ENCODE results near the gene PAX3. TPM values are rescaled to one million over a fixed set of nuclear protein-coding genes. Genes with fewer than 3 reads are reported as not detected.
"Not testable (repeated sequence)": the region's sequence is repeated elsewhere in the genome, so short reads cannot be mapped to it uniquely, and the experiment has no call there.

The PAX3 gene
- total and polyA plus RNA-seq, 2 donors: 3.3 TPM; not detected in 1

- no peaks in the 10 kb centered on the region for H3K36me3 ChIP-seq (ENCODE audit: insufficient read depth)
- H3K27ac ChIP-seq (ENCODE audit: low read depth): no peak overlapping the region
- no peak for DNase-seq (ENCODE audit: extremely low spot score)
- H3K4me1 ChIP-seq (ENCODE audit: insufficient read depth): no peaks in the 10 kb centered on the region
- 85% methylated on average over 4 of the region's 4 CpGs for WGBS
- no peak overlapping the region for H3K4me3 ChIP-seq (ENCODE audit: low read depth, low read length)
Measured at GRCh38 chr2:222178450-222178849, 120.3 kb downstream of the PAX3 start.

GRCh38 chr2:222176890-222177289, 121.9 kb downstream of the PAX3 start:
- Histone ChIP-seq H3K27ac (ENCODE audit: low read depth) (no peak overlapping the region), H3K4me3 (ENCODE audit: low read depth, low read length) (no peak overlapping the region), H3K4me1 (ENCODE audit: insufficient read depth) (no peaks in the 10 kb centered on the region), H3K36me3 (ENCODE audit: insufficient read depth) (no peaks in the 10 kb centered on the region)
- DNase-seq (ENCODE audit: extremely low spot score): no peak
- 32% methylated on average over 3 of the region's 3 CpGs for WGBS

GRCh38 chr2:222174450-222174849, 124.3 kb downstream of the PAX3 start:
- Histone ChIP-seq H3K4me3 (ENCODE audit: low read depth, low read length) (no peak overlapping the region), H3K4me1 (ENCODE audit: insufficient read depth) (no peaks in the 10 kb centered on the region), H3K27ac (ENCODE audit: low read depth) (no peak overlapping the region), H3K36me3 (ENCODE audit: insufficient read depth) (no peaks in the 10 kb centered on the region)
- 17% methylated on average over 3 of the region's 3 CpGs for WGBS
- no peak for DNase-seq (ENCODE audit: extremely low spot score)

- DNase-seq (ENCODE audit: extremely low spot score): no peak
- Histone ChIP-seq H3K36me3 (ENCODE audit: insufficient read depth) (no peaks in the 10 kb centered on the region), H3K4me1 (ENCODE audit: insufficient read depth) (no peaks in the 10 kb centered on the region), H3K27ac (ENCODE audit: low read depth) (no peak overlapping the region), H3K4me3 (ENCODE audit: low read depth, low read length) (no peak overlapping the region)
- 38% methylated on average over 4 of the region's 4 CpGs for WGBS
Measured at GRCh38 chr2:222169346-222169745, 129.5 kb downstream of the PAX3 start.

GRCh38 chr2:222167762-222168161, 131.0 kb downstream of the PAX3 start:
- no peak for DNase-seq (ENCODE audit: extremely low spot score)
- WGBS: 86% methylated on average over 8 of the region's 8 CpGs
- Histone ChIP-seq H3K4me3 (ENCODE audit: low read depth, low read length) (no peak overlapping the region), H3K27ac (ENCODE audit: low read depth) (no peak overlapping the region), H3K4me1 (ENCODE audit: insufficient read depth) (no peaks in the 10 kb centered on the region), H3K36me3 (ENCODE audit: insufficient read depth) (no peaks in the 10 kb centered on the region)

GRCh38 chr2:222160944-222161343, 137.9 kb downstream of the PAX3 start:
- no peak overlapping the region for H3K27ac ChIP-seq (ENCODE audit: low read depth)
- no peaks in the 10 kb centered on the region for H3K36me3 ChIP-seq (ENCODE audit: insufficient read depth)
- WGBS: 43% methylated on average over 5 of the region's 5 CpGs
- no peak for DNase-seq (ENCODE audit: extremely low spot score)
- H3K4me3 ChIP-seq (ENCODE audit: low read depth, low read length): no peak overlapping the region
- no peaks in the 10 kb centered on the region for H3K4me1 ChIP-seq (ENCODE audit: insufficient read depth)

GRCh38 chr2:222160125-222160524, 138.7 kb downstream of the PAX3 start:
- WGBS: 70% methylated on average over 2 of the region's 2 CpGs
- no peaks in the 10 kb centered on the region for H3K36me3 ChIP-seq (ENCODE audit: insufficient read depth)
- no peak overlapping the region for H3K27ac ChIP-seq (ENCODE audit: low read depth)
- H3K4me3 ChIP-seq (ENCODE audit: low read depth, low read length): no peak overlapping the region
- no peak for DNase-seq (ENCODE audit: extremely low spot score)
- no peaks in the 10 kb centered on the region for H3K4me1 ChIP-seq (ENCODE audit: insufficient read depth)

GRCh38 chr2:222159221-222159620, 139.6 kb downstream of the PAX3 start:
- H3K4me1 ChIP-seq (ENCODE audit: insufficient read depth): no peaks in the 10 kb centered on the region
- no peaks in the 10 kb centered on the region for H3K36me3 ChIP-seq (ENCODE audit: insufficient read depth)
- no peak for DNase-seq (ENCODE audit: extremely low spot score)
- H3K4me3 ChIP-seq (ENCODE audit: low read depth, low read length): no peak overlapping the region
- WGBS: 78% methylated on average over 4 of the region's 4 CpGs
- H3K27ac ChIP-seq (ENCODE audit: low read depth): no peak overlapping the region

GRCh38 chr2:222155003-222155664, 143.7 kb downstream of the PAX3 start:
- not testable (repeated sequence) for H3K4me1 ChIP-seq (ENCODE audit: insufficient read depth); H3K27ac ChIP-seq (ENCODE audit: low read depth); H3K36me3 ChIP-seq (ENCODE audit: insufficient read depth); H3K4me3 ChIP-seq (ENCODE audit: low read depth, low read length); DNase-seq (ENCODE audit: extremely low spot score)
- WGBS: 51% methylated on average over 27 of the region's 27 CpGs

Other genes with a start within 250 kb of the PAX3 start
- gene SGPP2, start 125.5 kb upstream of the PAX3 start, total RNA-seq: 3.5 TPM
- 1.9 TPM for gene SGPP2, start 125.5 kb upstream of the PAX3 start, polyA plus RNA-seq